Astrocyte of the cerebellum (primary cell): Measurements from ENCODE around the gene SETD2.
"Not testable (repeated sequence)": the region's sequence is repeated elsewhere in the genome, so short reads cannot be mapped to it uniquely, and the experiment has no call there.

Source experiments
- DNase-seq: peaks from one replicate; pipeline ENCODE4 v3.0.0-alpha.2; 2011; ENCODE audit warnings: low read depth
- H3K4me3 ChIP-seq: 2 replicates; pipeline ENCODE4 v1.5.1; 2011; ENCODE audit warnings: mild to moderate bottlenecking, low read depth, low read length, moderate library complexity
- in situ Hi-C: cut with HindIII; loops from 2 replicates; pipeline ENCODE4 v1.10.0; 2017; ENCODE audit warnings: low sequenced_read_pairs
- TF ChIP-seq, protein P1 (sequence below): IDR thresholded peaks from 2 replicates; pipeline ENCODE4 v1.5.1; 2012; ENCODE audit warnings: low read length, low read depth, moderate library complexity, mild to moderate bottlenecking; ENCODE audit errors: missing control alignments

SETD2 gene

DNA sequence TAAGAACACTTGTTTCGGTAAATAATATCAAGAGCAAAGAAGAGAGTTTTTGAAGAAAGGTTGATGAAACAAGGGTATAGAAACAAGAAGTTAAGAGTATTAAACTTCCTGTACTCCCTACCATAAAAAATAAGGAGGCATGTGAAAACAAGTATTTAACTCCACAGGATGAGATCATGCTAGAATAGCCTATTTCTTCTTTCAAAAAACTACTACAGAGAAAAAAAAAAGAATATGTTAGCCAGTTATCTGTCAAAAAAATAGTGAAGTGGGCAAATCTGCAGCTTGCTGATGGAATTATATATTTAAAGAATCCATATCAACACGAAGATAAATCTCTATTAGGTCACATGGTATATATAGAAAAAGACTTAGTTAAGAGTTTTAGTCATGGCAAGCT is 33.4 kb downstream of the SETD2 start:
- in situ Hi-C loops, result no loop called here
- no peak for DNase-seq
- TF ChIP-seq, protein P1, sequence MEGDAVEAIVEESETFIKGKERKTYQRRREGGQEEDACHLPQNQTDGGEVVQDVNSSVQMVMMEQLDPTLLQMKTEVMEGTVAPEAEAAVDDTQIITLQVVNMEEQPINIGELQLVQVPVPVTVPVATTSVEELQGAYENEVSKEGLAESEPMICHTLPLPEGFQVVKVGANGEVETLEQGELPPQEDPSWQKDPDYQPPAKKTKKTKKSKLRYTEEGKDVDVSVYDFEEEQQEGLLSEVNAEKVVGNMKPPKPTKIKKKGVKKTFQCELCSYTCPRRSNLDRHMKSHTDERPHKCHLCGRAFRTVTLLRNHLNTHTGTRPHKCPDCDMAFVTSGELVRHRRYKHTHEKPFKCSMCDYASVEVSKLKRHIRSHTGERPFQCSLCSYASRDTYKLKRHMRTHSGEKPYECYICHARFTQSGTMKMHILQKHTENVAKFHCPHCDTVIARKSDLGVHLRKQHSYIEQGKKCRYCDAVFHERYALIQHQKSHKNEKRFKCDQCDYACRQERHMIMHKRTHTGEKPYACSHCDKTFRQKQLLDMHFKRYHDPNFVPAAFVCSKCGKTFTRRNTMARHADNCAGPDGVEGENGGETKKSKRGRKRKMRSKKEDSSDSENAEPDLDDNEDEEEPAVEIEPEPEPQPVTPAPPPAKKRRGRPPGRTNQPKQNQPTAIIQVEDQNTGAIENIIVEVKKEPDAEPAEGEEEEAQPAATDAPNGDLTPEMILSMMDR, result no peak
- H3K4me3 ChIP-seq, result no peak overlapping the region

DNA sequence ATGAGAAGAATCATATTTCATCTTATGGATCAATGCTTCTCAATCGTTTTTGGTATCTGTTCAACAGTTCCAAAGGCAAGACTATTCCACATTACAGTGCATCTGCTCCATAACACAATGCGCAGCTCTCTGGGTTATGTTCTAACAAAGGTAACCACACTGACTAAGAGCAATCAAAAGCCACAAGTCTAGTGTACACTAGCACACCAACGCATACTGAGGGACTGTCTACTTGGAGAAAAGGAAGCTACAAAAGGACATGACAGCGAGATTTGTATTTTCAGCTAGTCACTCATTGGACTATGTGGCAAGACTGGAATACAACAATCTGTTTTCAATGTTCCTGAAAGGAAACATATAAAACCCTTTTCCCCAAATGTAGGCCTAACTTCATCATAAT is 35.8 kb downstream of the SETD2 start:
- TF ChIP-seq, protein P1, result no peak
- in situ Hi-C loops, result no loop called here
- DNase-seq, result no peak
- H3K4me3 ChIP-seq, result no peak overlapping the region

DNA sequence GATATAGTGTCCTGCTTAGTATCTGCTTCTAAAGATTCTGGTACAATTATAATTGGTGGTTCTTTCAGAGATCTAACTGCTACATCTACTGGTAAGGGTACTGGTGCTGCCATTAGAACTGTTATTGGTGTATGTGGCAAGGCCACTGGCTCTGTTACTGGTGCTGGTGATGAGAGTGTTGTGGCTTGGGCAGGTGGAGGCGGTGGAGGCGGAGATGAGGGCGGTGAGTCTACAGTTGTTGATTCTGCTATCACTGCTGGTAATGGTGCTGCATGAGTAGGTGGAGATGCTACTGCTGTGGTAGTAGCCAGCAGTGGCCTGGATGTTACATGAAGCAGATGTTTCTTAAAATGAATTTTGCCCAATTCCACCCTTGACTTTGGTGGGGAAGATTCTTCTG is 40.1 kb downstream of the SETD2 start:
- in situ Hi-C loops, result no loop called here
- no peak overlapping the region for H3K4me3 ChIP-seq
- DNase-seq, result no peak
- TF ChIP-seq, protein P1, result no peak

DNA sequence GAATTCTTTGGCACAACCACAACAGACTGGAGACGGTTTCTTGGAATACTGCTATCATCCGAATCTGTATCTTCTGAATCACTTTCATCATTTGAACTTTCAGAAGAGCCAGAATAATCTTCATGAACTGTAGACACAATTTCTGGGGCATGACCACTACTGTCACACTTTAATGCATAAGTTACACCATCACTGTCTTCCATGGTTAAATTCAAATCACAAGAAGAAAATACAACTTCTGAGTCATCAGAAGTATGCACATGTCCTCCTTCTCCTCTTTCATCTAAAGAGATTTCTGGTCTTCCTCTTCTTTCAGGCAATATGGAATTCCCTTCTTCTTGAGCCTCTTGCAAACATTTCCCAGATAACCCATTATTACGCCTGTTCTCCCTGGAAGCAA is 42.5 kb downstream of the SETD2 start:
- in situ Hi-C loops, result no loop called here
- TF ChIP-seq, protein P1, result no peak
- H3K4me3 ChIP-seq, result no peak overlapping the region
- no peak for DNase-seq

DNA sequence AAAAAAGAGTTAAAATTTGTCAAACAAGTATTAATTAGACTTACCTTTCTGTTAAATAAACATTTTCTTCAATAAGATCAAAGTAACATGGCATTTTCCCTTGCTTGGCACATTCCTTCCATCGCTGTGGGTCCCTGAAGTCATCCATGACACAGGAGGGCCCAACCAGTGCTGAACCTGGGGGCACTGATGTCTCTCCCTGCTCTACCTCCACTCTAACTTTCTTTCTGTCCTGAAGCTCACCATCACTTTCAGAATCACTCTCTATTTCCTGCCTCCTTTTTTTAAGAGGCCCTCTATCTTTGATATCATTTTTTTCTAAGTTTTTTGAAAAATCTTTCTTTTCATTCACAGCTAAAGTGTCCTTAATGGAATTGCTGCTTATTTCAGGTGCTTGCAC is 43.8 kb downstream of the SETD2 start:
- in situ Hi-C loops, result no loop called here
- TF ChIP-seq, protein P1, result no peak
- no peak overlapping the region for H3K4me3 ChIP-seq
- no peak for DNase-seq

DNA sequence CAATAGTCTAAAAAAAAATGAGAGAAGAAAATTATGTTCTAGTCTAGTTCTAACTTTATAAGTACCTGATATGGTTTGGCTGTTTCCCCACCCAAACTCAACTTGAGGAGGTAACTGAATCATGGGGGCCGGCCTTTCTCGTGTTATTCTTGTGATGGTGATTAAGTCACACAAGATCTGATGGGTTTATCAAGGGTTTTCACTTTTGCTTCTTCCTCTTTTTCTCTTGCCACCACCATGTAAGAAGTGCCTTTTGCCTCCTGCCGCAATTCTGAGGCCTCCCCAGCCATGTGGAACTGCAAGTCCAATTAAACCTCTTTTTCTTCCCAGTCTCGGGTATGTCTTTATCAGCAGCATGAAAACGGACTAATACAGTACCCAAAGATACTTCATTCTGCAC is 44.5 kb downstream of the SETD2 start:
- DNase-seq, in situ Hi-C loops, H3K4me3 ChIP-seq: not testable (repeated sequence)

DNA sequence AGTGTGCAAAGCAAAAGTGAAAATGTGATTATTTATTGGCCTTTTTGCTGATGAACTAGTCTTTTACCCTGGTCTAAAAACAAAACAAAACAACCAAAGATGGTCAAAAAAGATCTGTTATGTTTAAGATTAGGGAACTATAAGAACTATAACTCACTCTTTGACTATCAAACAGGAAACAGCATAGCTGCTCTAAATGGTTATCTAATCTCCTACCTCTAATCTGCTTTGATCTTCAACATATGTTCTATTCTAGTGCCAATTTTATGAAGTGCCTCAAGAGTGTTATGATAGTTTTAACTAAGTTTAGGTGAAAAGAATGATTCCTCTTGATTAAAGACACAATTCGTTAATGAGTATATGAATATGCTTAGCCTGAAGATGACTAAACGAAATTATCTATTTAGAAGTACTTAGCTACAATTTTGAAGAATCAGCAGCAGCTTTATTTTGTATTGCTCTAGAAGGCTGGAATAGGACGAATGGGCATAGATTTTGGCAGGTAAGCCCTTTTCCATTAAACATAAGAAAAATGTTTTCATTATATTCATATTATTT is 46.0 kb downstream of the SETD2 start:
- no peak for DNase-seq
- TF ChIP-seq, protein P1, result no peak
- H3K4me3 ChIP-seq, result no peak overlapping the region
- in situ Hi-C loops, result no loop called here

DNA sequence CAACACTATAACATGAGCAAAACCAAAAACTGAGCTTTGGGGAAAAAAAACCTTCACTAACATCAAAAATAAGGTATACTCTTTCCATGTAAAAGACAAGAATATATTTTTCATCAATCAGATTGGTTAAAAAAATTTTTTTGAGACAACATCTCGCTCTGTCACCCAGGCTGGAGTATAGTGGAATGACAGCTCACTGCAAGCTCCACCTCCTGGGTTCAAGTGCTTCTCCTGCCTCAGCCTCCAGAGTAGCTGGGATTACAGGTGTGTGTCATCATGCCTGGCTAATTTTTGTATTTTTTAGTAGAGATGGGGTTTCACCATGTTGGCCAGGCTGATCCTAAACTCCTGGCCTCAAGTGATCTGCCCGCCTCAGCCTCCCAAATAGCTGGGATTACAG is 48.4 kb downstream of the SETD2 start:
- in situ Hi-C loops, H3K4me3 ChIP-seq, DNase-seq: not testable (repeated sequence)
